H1 (cell line): Measurements from ENCODE around the gene IRAG1. TPM values are rescaled to one million over a fixed set of nuclear protein-coding genes. Genes with fewer than 3 reads are reported as not detected.

Experiments used
- CTCF ChIA-PET: fragments of 300-600 bp; sonication (Branson Sonifier 250); formaldehyde crosslinking; loops from one replicate; lab custom pipeline; 2021; ENCODE audit not compliant: partially characterized antibody; lab: Charles Lee
- POLR2A ChIA-PET: fragments of 300-600 bp; sonication (Branson Sonifier 250); formaldehyde crosslinking; loops from one replicate; lab custom pipeline; 2021; ENCODE audit warnings: inconsistent platforms; ENCODE audit not compliant: partially characterized antibody; lab: Charles Lee
- DNase-seq, 2 experiments: peaks; one replicate each; pipeline versions ENCODE4 v3.0.0 to v3.0.0-alpha.2; 2010 to 2022; ENCODE audit warnings: low spot score in 2 of 2, low read depth in 1 of 2, mixed read lengths in 1 of 2
- FAIRE-seq: peaks from 2 replicates; lab custom pipeline; 2011; peaks lifted over from hg19 to GRCh38; lab: Jason Lieb, UNC
- H2AFZ ChIP-seq: 2 replicates; pipeline ENCODE4 v1.8.1; 2012; ENCODE audit warnings: low read length, inconsistent platforms
- H2AK5ac ChIP-seq: 2 replicates; pipeline ENCODE4 v1.6.1; 2013; ENCODE audit warnings: low read depth, low read length
- H2BK120ac ChIP-seq: replicated peaks from 2 replicates; pipeline ENCODE3; 2013; ENCODE audit warnings: low read depth, low read length, inconsistent platforms
- H2BK12ac ChIP-seq: 2 replicates; pipeline ENCODE4 v1.6.1; 2013; ENCODE audit warnings: low read depth, low read length
- H2BK15ac ChIP-seq: 2 replicates; pipeline ENCODE4 v1.6.1; 2013; ENCODE audit warnings: low read length
- H2BK20ac ChIP-seq: 2 replicates; pipeline ENCODE4 v1.6.1; 2013; ENCODE audit warnings: low read length
- H2BK5ac ChIP-seq: 2 replicates; pipeline ENCODE4 v1.6.1; 2013; ENCODE audit warnings: low read depth, low read length
- H3K14ac ChIP-seq: 2 replicates; pipeline ENCODE4 v1.6.1; 2013; ENCODE audit warnings: inconsistent platforms; ENCODE audit not compliant: insufficient read length
- H3K18ac ChIP-seq: 2 replicates; pipeline ENCODE4 v1.6.1; 2013; ENCODE audit warnings: low read length; ENCODE audit errors: extremely low read depth
- H3K23ac ChIP-seq: 2 replicates; pipeline ENCODE4 v1.6.1; 2013; ENCODE audit warnings: inconsistent platforms; ENCODE audit not compliant: insufficient read length
- H3K23me2 ChIP-seq: 2 replicates; pipeline ENCODE4 v1.6.1; 2013; ENCODE audit warnings: low read depth, low read length
- H3K27ac ChIP-seq: 2 replicates; pipeline ENCODE4 v1.6.1; 2011; ENCODE audit warnings: low read depth, low read length, inconsistent platforms
- H3K27me3 ChIP-seq, 4 experiments: replicated peaks in 1 of 4; 1 replicate in 1 of 4; 2 replicates in 3 of 4; pipeline versions ENCODE4 v1.6.1 to v1.8.1; 2011 to 2013; ENCODE audit warnings: low read length in 3 of 4, mild to moderate bottlenecking in 3 of 4, inconsistent platforms in 2 of 4, mixed read lengths in 2 of 4, moderate library complexity in 1 of 4; ENCODE audit not compliant: control insufficient read depth in 3 of 4, insufficient read depth in 3 of 4; ENCODE audit errors: extremely low read depth in 1 of 4
- H3K36me3 ChIP-seq, 4 experiments: 2 replicates each; pipeline versions ENCODE4 v1.6.1 to v1.8.1; 2011 to 2013; ENCODE audit warnings: mild to moderate bottlenecking in 4 of 4, low read length in 3 of 4, moderate library complexity in 2 of 4, control low read depth in 1 of 4, inconsistent platforms in 1 of 4; ENCODE audit not compliant: insufficient read depth in 4 of 4, control insufficient read depth in 2 of 4
- H3K4ac ChIP-seq: replicated peaks from 2 replicates; pipeline ENCODE3; 2013; ENCODE audit warnings: low read length, low read depth, mixed read lengths, inconsistent platforms; ENCODE audit not compliant: insufficient read length
- H3K4me1 ChIP-seq, 4 experiments: replicated peaks in 1 of 4; 1 replicate in 1 of 4; 2 replicates in 3 of 4; pipeline versions ENCODE4 v1.6.1 to v1.8.1; 2011 to 2013; ENCODE audit warnings: low read length in 3 of 4, inconsistent platforms in 2 of 4, mixed read lengths in 1 of 4; ENCODE audit not compliant: insufficient read depth in 4 of 4, control insufficient read depth in 3 of 4
- H3K4me2 ChIP-seq, 2 experiments: 2 replicates each; pipeline versions ENCODE4 v1.6.1 to v1.8.1; 2011 to 2013; ENCODE audit warnings: low read depth in 2 of 2, low read length in 2 of 2, control low read depth in 1 of 2, inconsistent platforms in 1 of 2, mild to moderate bottlenecking in 1 of 2; ENCODE audit not compliant: insufficient read depth in 1 of 2
- H3K4me3 ChIP-seq, 4 experiments: fragments of 200-600, 300-600 bp in 1 of 4; sonication (generic), shearing (Covaris generic), sonication (Bioruptor Twin) in 1 of 4; 2 replicates each; pipeline versions ENCODE4 v1.5.1 to v1.8.1; 2011 to 2016; ENCODE audit warnings: low read length in 4 of 4, low read depth in 3 of 4, control low read depth in 2 of 4, inconsistent platforms in 2 of 4, mild to moderate bottlenecking in 2 of 4, mixed read lengths in 1 of 4, moderate library complexity in 1 of 4; ENCODE audit not compliant: insufficient read depth in 2 of 4; ENCODE audit errors: extremely low read depth in 1 of 4
- H3K56ac ChIP-seq: replicated peaks from 2 replicates; pipeline ENCODE3; 2013; ENCODE audit warnings: low read depth, mild to moderate bottlenecking, mixed read lengths, low read length, inconsistent platforms; ENCODE audit not compliant: insufficient read length
- H3K79me1 ChIP-seq: 2 replicates; pipeline ENCODE4 v1.6.1; 2013; ENCODE audit warnings: low read depth, low read length, control low read depth
- H3K79me2 ChIP-seq, 2 experiments: 2 replicates each; pipeline versions ENCODE4 v1.6.1 to v1.8.1; 2012 to 2013; ENCODE audit warnings: low read length in 2 of 2, mild to moderate bottlenecking in 2 of 2, inconsistent platforms in 1 of 2; ENCODE audit not compliant: insufficient read depth in 2 of 2, control insufficient read depth in 1 of 2
- H3K9ac ChIP-seq, 4 experiments: replicated peaks in 1 of 4; 1 replicate in 1 of 4; 2 replicates in 3 of 4; pipeline versions ENCODE4 v1.6.1 to v1.8.1; 2011 to 2013; ENCODE audit warnings: low read depth in 3 of 4, low read length in 3 of 4, control low read depth in 2 of 4, mild to moderate bottlenecking in 2 of 4, moderate library complexity in 2 of 4, inconsistent platforms in 1 of 4; ENCODE audit errors: extremely low read depth in 1 of 4
- H3K9me3 ChIP-seq, 2 experiments: 2 replicates each; pipeline versions ENCODE4 v1.6.1 to v1.8.1; 2012 to 2013; ENCODE audit warnings: mild to moderate bottlenecking in 2 of 2, moderate library complexity in 2 of 2, control low read depth in 1 of 2, inconsistent platforms in 1 of 2, low read depth in 1 of 2, low read length in 1 of 2, mixed read lengths in 1 of 2; ENCODE audit not compliant: insufficient read depth in 2 of 2
- H4K20me1 ChIP-seq, 2 experiments: replicated peaks in 1 of 2; 2 replicates each; pipeline versions ENCODE3 to v1.8.1; 2011 to 2013; ENCODE audit warnings: inconsistent platforms in 2 of 2, low read length in 2 of 2, mild to moderate bottlenecking in 1 of 2; ENCODE audit not compliant: insufficient read depth in 2 of 2, control insufficient read depth in 1 of 2
- H4K5ac ChIP-seq: 2 replicates; pipeline ENCODE4 v1.6.1; 2013; ENCODE audit warnings: low read length, low read depth, mixed read lengths, inconsistent platforms; ENCODE audit not compliant: insufficient read length
- H4K8ac ChIP-seq: 2 replicates; pipeline ENCODE4 v1.8.0; 2013; ENCODE audit warnings: mild to moderate bottlenecking, moderate library complexity, low read length, inconsistent platforms; ENCODE audit not compliant: insufficient read depth; ENCODE audit errors: extremely low read depth
- H4K91ac ChIP-seq: replicated peaks from 2 replicates; pipeline ENCODE3; 2013; ENCODE audit warnings: low read length, mixed read lengths, inconsistent platforms; ENCODE audit not compliant: insufficient read length
- ATF2 ChIP-seq: IDR thresholded peaks from 2 replicates; pipeline ENCODE4 v1.6.1; 2012; ENCODE audit warnings: low read length, inconsistent platforms
- ATF3 ChIP-seq: IDR thresholded peaks from 2 replicates; pipeline ENCODE4 v1.6.1; 2011; ENCODE audit warnings: low read depth, mild to moderate bottlenecking, low read length; ENCODE audit not compliant: insufficient read depth
- BACH1 ChIP-seq: IDR thresholded peaks from 2 replicates; pipeline ENCODE4 v1.6.1; 2012; ENCODE audit warnings: low read length, improper control_type of control experiment
- E2F6 ChIP-seq: IDR thresholded peaks from 2 replicates; pipeline ENCODE4 v1.6.1; 2012; ENCODE audit warnings: inconsistent platforms
- EP300 ChIP-seq, 2 experiments: IDR thresholded peaks; 1 replicate in 1 of 2; 2 replicates in 1 of 2; pipeline ENCODE4 v1.6.1; 2011 to 2012; ENCODE audit warnings: low read depth in 2 of 2, low read length in 2 of 2, mild to moderate bottlenecking in 2 of 2, borderline replicate concordance in 1 of 2, inconsistent platforms in 1 of 2, moderate library complexity in 1 of 2
- EZH2 ChIP-seq: fragments of 200-600 bp; sonication (generic); IDR thresholded peaks from 2 replicates; pipeline ENCODE4 v1.7.1; 2012; ENCODE audit warnings: low read depth, mild to moderate bottlenecking, moderate library complexity, low read length, inconsistent platforms; ENCODE audit not compliant: severe bottlenecking
- HDAC6 ChIP-seq: IDR thresholded peaks from one replicate; pipeline ENCODE4 v1.7.1; 2012; ENCODE audit warnings: low read depth, mild to moderate bottlenecking, inconsistent platforms, low read length, moderate library complexity
- JUN ChIP-seq: IDR thresholded peaks from 2 replicates; pipeline ENCODE4 v1.6.1; 2011; ENCODE audit warnings: low read depth, mild to moderate bottlenecking, improper control_type of control experiment, low read length
- NANOG ChIP-seq: IDR thresholded peaks from 2 replicates; pipeline ENCODE4 v1.6.1; 2011; ENCODE audit warnings: low read length, low read depth, mild to moderate bottlenecking, inconsistent platforms; ENCODE audit not compliant: insufficient read depth, poor library complexity, severe bottlenecking
- POU5F1 ChIP-seq: IDR thresholded peaks from 2 replicates; pipeline ENCODE4 v1.6.1; 2011; ENCODE audit warnings: low read depth, mild to moderate bottlenecking, low read length, moderate library complexity
- RNF2 ChIP-seq: fragments of 200-900, 300-1000 bp; sonication (generic); IDR thresholded peaks from 2 replicates; pipeline ENCODE4 v1.7.1; 2016; ENCODE audit warnings: borderline replicate concordance, low read depth, mild to moderate bottlenecking, antibody characterized with exemption, low read length; ENCODE audit not compliant: poor library complexity, severe bottlenecking; ENCODE audit errors: missing control alignments
- polyA plus RNA-seq, 7 experiments: library from polyadenylated mRNA; depleted of rRNA in 3 of 7; stranded (reverse) in 5 of 7; unstranded in 2 of 7; fragments of >200 nt in 5 of 7; fragments of 200-250 nt in 2 of 7; gene quantifications; 1 replicate in 5 of 7; 2 replicates in 1 of 7; 4 replicates in 1 of 7; pipeline versions ENCODE4 v1.2.1 to v1.2.3, GENCODE V29; 2011 to 2013; ENCODE audit warnings: missing spikeins in 2 of 7, mixed read lengths in 2 of 7
- total RNA-seq: library from RNA; stranded (reverse); fragmentation: NEBNext Ultra II Directional; extraction: Animal tissue kit (Norgen Biotek cat#: 25700); gene quantifications from 2 replicates; pipeline ENCODE4 v1.2.1, GENCODE V29; 2021

Gene IRAG1
- total and polyA plus RNA-seq, 2 of the 8 experiments (the other 6 are each of a cell fraction or from before 2014, with no cell fraction given) = 1.8 to 2.7 TPM

GRCh38 chr11:10725907-10726253 is 32.3 kb upstream of the IRAG1 start:
- no peak overlapping the region for H2AFZ ChIP-seq
- no peak overlapping the region for H4K91ac ChIP-seq
- H4K5ac ChIP-seq = no peak overlapping the region
- peaks cover 0 to 4% (median 0%) of the 10 kb centered on the region in 4 experiments; a peak in 1 of 7 replicates for H3K4me1 ChIP-seq
- no peaks in the 10 kb centered on the region for H3K9me3 ChIP-seq
- FAIRE-seq = no peak
- no peaks in the 10 kb centered on the region for H3K79me1 ChIP-seq
- H3K56ac ChIP-seq = no peak overlapping the region
- no peak overlapping the region for H3K27ac ChIP-seq
- H3K4me3 ChIP-seq = no peak overlapping the region
- H3K18ac ChIP-seq = no peak overlapping the region
- H2BK12ac ChIP-seq = no peak overlapping the region
- no peak overlapping the region for H3K4ac ChIP-seq
- CTCF ChIA-PET = interaction anchor here (0.6 to 7.7 kb wide), 2 partner anchors 101 to 344 kb away, joined by 3 to 64 read pairs; no protein-coding TSS in a partner anchor
- no peaks in the 10 kb centered on the region for H3K36me3 ChIP-seq
- no peak for DNase-seq
- H2BK120ac ChIP-seq = no peak overlapping the region
- no peak overlapping the region for H3K9ac ChIP-seq
- no peaks in the 10 kb centered on the region for H3K27me3 ChIP-seq
- no peak overlapping the region for H2BK5ac ChIP-seq
- H3K23ac ChIP-seq = no peak overlapping the region
- POLR2A ChIA-PET = no interaction called here
- no peak overlapping the region for H2BK20ac ChIP-seq
- H3K4me2 ChIP-seq = no peak overlapping the region
- H2BK15ac ChIP-seq = no peak overlapping the region
- H3K23me2 ChIP-seq = peaks cover 2% of the 10 kb centered on the region; the same call in 1 of the 2 replicates
- H2AK5ac ChIP-seq = no peak overlapping the region
- no peak overlapping the region for H3K14ac ChIP-seq
- no peak overlapping the region for H4K8ac ChIP-seq
- no peaks in the 10 kb centered on the region for H3K79me2 ChIP-seq
- no peaks in the 10 kb centered on the region for H4K20me1 ChIP-seq
- no peak for TF ChIP-seq EP300 (IDR thresholded peaks at IDR 0.05; ENCODE audit: borderline replicate concordance in 1 of 2, low read depth in 2 of 2, low read length in 2 of 2)
- no peak for TF ChIP-seq JUN
- no peak for TF ChIP-seq POU5F1
- no peak for TF ChIP-seq HDAC6
- TF ChIP-seq NANOG = no peak
- no peak for TF ChIP-seq ATF2
- no peak for TF ChIP-seq EZH2
- no peak for TF ChIP-seq ATF3
- TF ChIP-seq RNF2 = no peak
- no peak for TF ChIP-seq E2F6
- no peak for TF ChIP-seq BACH1
